Body of pancreas (tissue), 4 donors: Measurements from ENCODE around the gene C5AR1. TPM values are rescaled to one million over a fixed set of nuclear protein-coding genes. Genes with fewer than 3 reads are reported as not detected.
A peak's percentile ranks its signal among the peaks of the same experiment; 100 is the strongest.
"Not testable (repeated sequence)": the region's sequence is repeated elsewhere in the genome, so short reads cannot be mapped to it uniquely, and the experiment has no call there.

Experiments
- ATAC-seq: fragments of 150-250 bp; one replicate; pipeline ENCODE4 v1.9.1; 2016
- DNase-seq, 4 donors: peaks; one replicate each; pipeline ENCODE4 v3.0.0-alpha.2; 2019
- H3K27ac ChIP-seq, 4 donors: fragments of 200-600 bp; sonication (generic); 1 replicate in 3 of 4; 2 replicates in 1 of 4; pipeline versions ENCODE4 v1.5.1 to v1.6.1; 2016 to 2019; ENCODE audit warnings: mild to moderate bottlenecking in 1 of 4, mixed read lengths in 1 of 4, moderate library complexity in 1 of 4
- H3K27me3 ChIP-seq, 2 donors: fragments of 200-600 bp; sonication (generic); one replicate each; pipeline ENCODE4 v1.6.0; 2016; ENCODE audit warnings: mild to moderate bottlenecking in 1 of 2
- H3K36me3 ChIP-seq, 2 donors: fragments of 200-600 bp; sonication (generic); replicated peaks in 1 of 2; 2 replicates each; pipeline ENCODE4 v1.5.1; 2016; ENCODE audit warnings: low read depth in 2 of 2; ENCODE audit not compliant: insufficient read depth in 1 of 2
- H3K4me1 ChIP-seq: fragments of 200-600 bp; sonication (generic); one replicate; pipeline ENCODE4 v1.6.0; 2016
- H3K4me3 ChIP-seq, 2 donors: fragments of 200-600 bp; sonication (generic); 1 replicate in 1 of 2; 2 replicates in 1 of 2; pipeline ENCODE4 v1.5.1; 2016 to 2019
- H3K9me3 ChIP-seq, 3 donors: fragments of 200-600 bp; sonication (generic); 1 replicate in 2 of 3; 2 replicates in 1 of 3; pipeline ENCODE4 v1.5.1; 2016
- CTCF ChIP-seq, 7 experiments: fragments of 450-650 bp in 4 of 7; fragments of 200-600 bp in 3 of 7; sonication (generic) in 3 of 7; IDR thresholded peaks; one replicate each; pipeline ENCODE4 v1.5.1; 2016 to 2019; ENCODE audit warnings: antibody characterized with exemption in 7 of 7
- POLR2A ChIP-seq, 3 donors: fragments of 450-650 bp; IDR thresholded peaks; one replicate each; pipeline ENCODE4 v1.6.1; 2016; ENCODE audit warnings: antibody characterized with exemption in 3 of 3, mild to moderate bottlenecking in 2 of 3
- WGBS, 2 donors: methylation state at CpG; one replicate each; pipeline ENCODE4 v1.1.5; 2017; 5-methylcytosine and 5-hydroxymethylcytosine counted together
- intact Hi-C: fragments of 100-400 bp; cut with DNase I; formaldehyde crosslinking; loops from one replicate; pipeline ENCODE4 v1.15.1; 2023
- total RNA-seq, 2 donors: library from RNA; depleted of rRNA; stranded (reverse); fragments of >200 nt; gene quantifications; one replicate each; pipeline ENCODE4 v1.1.0, GENCODE V29; 2016

Gene C5AR1
- total RNA-seq, 2 donors from 2014 or later, result 2.6 to 5.4 TPM

GRCh38 chr19:47275791-47276461, 33.7 kb upstream of the C5AR1 start:
- TF ChIP-seq POLR2A (IDR thresholded peaks at IDR 0.05), result no peak
- TF ChIP-seq CTCF (IDR thresholded peaks at IDR 0.05), result no peak
- peak in 1 of 4 donors; percentile 53 for DNase-seq
- H3K4me1 ChIP-seq, result peaks cover 31% of the 10 kb centered on the region
- ATAC-seq, result no peak
- peak overlapping the region in 3 of 4 donors; percentile 30 to 95 (median 65) for H3K27ac ChIP-seq
- intact Hi-C loops, result no loop called here
- H3K36me3 ChIP-seq, result peaks cover 0 to 3% of the 10 kb centered on the region in 2 donors
- H3K4me3 ChIP-seq, result no peak overlapping the region
- H3K27me3 ChIP-seq, result no peaks in the 10 kb centered on the region
- H3K9me3 ChIP-seq, result no peaks in the 10 kb centered on the region
- 70 to 81% methylated on average over 10 to 12 of the region's 13 CpGs for WGBS, 2 donors

- H3K9me3 ChIP-seq, H3K36me3 ChIP-seq, ATAC-seq, intact Hi-C loops, DNase-seq, H3K4me3 ChIP-seq, H3K27me3 ChIP-seq: not testable (repeated sequence)
- 69 to 85% methylated on average over 3 of the region's 3 CpGs for WGBS, 2 donors
- peak overlapping the region in 2 of 4 donors; percentile 22 to 26 for H3K27ac ChIP-seq
- peaks cover 31% of the 10 kb centered on the region for H3K4me1 ChIP-seq
These were observed 33.1 kb upstream of the C5AR1 start for GRCh38 chr19:47276513-47276912.

- ATAC-seq (peak; percentile 22), DNase-seq (peak in 1 of 4 donors; percentile 52)
- WGBS, 2 donors, result 83 to 89% methylated on average over 12 to 13 of the region's 13 CpGs
- peaks cover 10% of the 10 kb centered on the region for H3K4me1 ChIP-seq
- TF ChIP-seq POLR2A (IDR thresholded peaks at IDR 0.05) (no peak), CTCF (IDR thresholded peaks at IDR 0.05) (peak in 3 of 7 experiments; percentile 30 to 34 (median 30))
- intact Hi-C loops, result no loop called here
- no peak overlapping the region for H3K4me3 ChIP-seq
- no peaks in the 10 kb centered on the region for H3K9me3 ChIP-seq
- H3K27me3 ChIP-seq, result no peaks in the 10 kb centered on the region
- no peaks in the 10 kb centered on the region for H3K36me3 ChIP-seq
- no peak overlapping the region for H3K27ac ChIP-seq
These were observed 29.4 kb upstream of the C5AR1 start for GRCh38 chr19:47280183-47280797.

- DNase-seq, result no peak
- intact Hi-C loops, result no loop called here
These were observed 26.1 kb upstream of the C5AR1 start for GRCh38 chr19:47283405-47284059.

More at GRCh38 chr19:47283405-47284059, 26.1 kb upstream of the C5AR1 start:
- WGBS, 2 donors, result 61 to 71% methylated on average over 10 of the region's 10 CpGs
- H3K27me3 ChIP-seq, result no peaks in the 10 kb centered on the region
- TF ChIP-seq CTCF (IDR thresholded peaks at IDR 0.05) (no peak), POLR2A (IDR thresholded peaks at IDR 0.05) (no peak)
- no peaks in the 10 kb centered on the region for H3K4me1 ChIP-seq
- H3K36me3 ChIP-seq, result no peaks in the 10 kb centered on the region
- no peak overlapping the region for H3K27ac ChIP-seq
- H3K4me3 ChIP-seq, result no peak overlapping the region
- no peak for ATAC-seq
- H3K9me3 ChIP-seq, result no peaks in the 10 kb centered on the region
